HG02588 (cell line): ENCODE results near the gene C11orf71.

Source experiments
- ATAC-seq: cut with Tn5 transposase; IDR thresholded peaks from one replicate; pipeline ENCODE4 v1.9.1; 2021; ENCODE audit warnings: mild to moderate bottlenecking, moderate library complexity; ENCODE audit not compliant: unreplicated experiment

Gene C11orf71

DNA sequence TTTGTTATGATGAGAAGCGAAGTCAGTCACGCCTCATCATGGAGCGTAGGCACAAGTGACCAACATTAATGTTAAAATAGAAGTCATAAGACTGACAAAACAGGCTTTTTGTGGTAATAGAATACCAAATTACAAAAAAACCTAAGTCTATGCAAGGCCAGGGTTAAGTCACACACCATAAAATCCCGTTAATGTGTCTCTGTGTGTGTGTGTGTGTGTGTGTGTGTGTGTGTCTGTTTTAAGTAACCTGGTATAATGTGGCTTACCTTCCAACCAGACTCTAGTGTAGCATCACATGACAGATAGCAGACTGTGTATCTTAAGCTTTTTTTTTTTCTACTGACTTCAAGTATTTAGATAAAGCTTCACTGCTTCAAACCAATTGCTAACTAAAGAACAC, 38.0 kb downstream of the C11orf71 start:
- ATAC-seq, result no peak

DNA sequence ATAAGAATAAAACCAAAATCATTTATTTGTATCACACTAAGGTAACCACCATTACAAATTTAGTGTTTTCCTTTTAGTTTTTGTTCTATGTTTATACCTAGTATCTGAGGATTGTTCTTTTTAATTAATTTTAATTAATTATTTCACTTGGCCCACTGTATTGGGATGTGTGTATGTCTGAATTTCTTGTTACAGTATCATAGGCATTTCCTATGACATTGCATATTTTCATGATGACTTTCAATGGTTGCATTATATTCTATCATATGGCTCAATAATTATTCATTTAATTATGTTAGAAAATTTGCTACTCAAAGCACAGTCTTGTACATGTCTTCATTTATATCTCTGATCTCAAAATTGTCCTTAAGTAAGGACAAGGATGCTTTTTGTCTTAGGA, 41.0 kb downstream of the C11orf71 start:
- ATAC-seq, result no peak

DNA sequence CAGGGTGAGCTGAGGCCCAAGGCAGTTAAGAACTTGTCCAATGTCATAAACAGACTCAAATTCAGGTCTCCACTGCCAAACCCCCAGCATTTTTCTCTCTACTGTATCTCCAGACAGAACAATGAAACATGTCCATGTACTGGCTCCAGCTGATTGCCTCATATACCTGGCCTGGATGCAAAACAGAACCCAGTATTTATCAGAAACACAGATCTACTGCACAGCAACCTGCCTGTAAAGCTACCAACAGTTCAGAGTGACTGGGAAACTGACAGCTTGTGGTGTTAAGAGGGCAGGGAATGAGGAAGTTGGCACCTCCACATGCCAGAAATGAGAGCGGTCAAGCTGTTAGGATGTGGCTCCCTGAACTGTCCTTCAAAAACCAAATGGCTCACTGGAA, 41.6 kb downstream of the C11orf71 start:
- no peak for ATAC-seq

DNA sequence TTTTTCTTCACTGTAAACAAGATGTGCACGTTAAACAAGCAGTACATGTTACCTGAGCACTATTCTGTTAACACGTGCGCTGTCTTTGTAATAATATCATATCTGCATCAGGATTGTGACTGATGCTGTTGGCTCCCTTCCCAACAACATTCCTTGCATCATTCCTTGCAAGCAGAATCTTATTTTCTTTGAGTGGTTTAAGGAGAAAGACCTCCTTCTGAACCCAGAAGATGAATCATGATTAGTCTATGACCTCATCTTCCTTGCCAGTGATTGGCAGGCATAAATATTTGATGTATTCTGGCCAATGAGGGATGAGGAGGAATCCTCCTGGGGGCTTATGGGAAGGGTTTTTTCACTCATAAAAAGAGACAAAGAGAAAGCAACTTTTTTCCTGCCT, 46.2 kb downstream of the C11orf71 start:
- no peak for ATAC-seq

DNA sequence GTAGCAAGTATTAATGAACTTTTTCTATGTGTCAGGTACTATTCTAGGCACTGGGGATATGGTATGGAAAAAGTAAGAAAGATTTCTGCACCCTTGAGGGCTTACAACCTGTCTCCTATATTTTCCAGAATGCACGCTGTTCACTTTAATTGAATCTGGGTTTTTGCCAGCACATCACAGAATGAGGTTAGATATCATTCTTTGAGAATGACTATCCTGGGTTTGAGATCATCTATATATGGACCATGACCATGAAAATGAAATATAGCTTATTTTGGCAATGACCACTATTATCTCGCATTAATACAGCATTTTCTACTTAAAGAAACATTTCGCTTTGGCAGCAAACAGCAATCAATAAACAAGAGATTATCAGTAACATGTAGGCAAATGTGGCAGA, 46.9 kb downstream of the C11orf71 start:
- ATAC-seq, result no peak

DNA sequence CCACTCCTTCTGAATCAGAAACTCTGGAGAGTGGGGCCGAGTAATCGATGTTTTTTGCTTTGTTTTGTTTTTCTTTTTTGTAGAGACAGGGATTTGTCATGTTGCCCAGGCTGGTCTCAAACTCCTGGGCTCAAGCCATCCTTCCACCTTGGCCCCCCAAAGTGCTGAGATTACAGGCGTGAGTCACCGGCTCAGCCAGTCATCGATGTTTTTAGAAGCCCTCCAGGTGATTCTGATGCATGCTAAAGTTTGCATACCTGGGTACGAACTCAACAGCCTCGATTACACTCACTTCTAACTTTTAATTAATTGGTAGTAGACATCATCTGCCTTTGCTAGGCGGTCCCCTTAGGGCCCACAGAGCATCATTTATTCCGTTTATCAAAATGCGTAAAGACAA, 50.3 kb downstream of the C11orf71 start:
- no peak for ATAC-seq
